NK-92 treated with Interleukin-12 subunit alpha and Interleukin-12 subunit beta, amount 100 ng/mL, for 24 hours (cell line): Measurements from ENCODE around the gene TOM1L1.

Experiments used
- DNase-seq: peaks from one replicate; lab custom pipeline; 2025; lab: John Stamatoyannopoulos, UW

TOM1L1 gene

DNA sequence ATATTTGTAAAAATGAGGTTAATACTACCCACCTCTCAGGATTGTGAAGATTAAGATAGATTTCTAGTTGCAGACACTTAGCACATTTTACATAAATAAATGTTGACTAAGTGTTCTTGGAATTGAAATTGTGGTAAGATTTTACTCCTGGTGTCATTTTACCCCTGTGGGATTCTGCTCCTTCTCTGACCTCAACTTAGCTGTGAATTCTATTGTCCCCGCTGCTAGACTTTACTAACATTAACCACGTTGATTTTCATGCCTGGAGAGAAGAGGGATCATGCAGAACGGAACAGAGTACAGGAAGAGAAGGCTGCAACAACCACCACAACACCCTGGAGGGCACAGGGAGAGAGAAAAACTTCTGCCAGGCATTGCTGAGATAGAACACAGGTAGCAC, 2.1 kb upstream of the TOM1L1 start:
- no peak for DNase-seq

DNA sequence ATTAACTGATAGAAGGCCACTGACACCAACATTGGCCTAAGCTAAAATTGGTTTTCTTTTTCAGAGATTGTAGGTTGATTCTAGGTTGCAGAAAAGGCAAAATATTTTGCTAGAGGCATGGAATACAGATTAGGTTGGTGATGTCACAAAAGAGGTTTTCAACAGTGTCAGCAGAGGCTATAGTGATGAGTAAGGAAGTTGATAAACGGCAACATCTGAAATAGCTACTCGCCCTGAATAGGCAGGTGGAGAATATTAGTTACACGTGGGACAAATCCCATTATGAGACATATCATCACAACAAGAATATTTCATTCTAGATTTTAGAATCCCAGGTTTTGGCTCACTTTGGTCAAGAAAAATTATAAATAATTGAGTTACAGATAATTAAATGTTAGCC, 1.5 kb upstream of the TOM1L1 start:
- no peak for DNase-seq

DNA sequence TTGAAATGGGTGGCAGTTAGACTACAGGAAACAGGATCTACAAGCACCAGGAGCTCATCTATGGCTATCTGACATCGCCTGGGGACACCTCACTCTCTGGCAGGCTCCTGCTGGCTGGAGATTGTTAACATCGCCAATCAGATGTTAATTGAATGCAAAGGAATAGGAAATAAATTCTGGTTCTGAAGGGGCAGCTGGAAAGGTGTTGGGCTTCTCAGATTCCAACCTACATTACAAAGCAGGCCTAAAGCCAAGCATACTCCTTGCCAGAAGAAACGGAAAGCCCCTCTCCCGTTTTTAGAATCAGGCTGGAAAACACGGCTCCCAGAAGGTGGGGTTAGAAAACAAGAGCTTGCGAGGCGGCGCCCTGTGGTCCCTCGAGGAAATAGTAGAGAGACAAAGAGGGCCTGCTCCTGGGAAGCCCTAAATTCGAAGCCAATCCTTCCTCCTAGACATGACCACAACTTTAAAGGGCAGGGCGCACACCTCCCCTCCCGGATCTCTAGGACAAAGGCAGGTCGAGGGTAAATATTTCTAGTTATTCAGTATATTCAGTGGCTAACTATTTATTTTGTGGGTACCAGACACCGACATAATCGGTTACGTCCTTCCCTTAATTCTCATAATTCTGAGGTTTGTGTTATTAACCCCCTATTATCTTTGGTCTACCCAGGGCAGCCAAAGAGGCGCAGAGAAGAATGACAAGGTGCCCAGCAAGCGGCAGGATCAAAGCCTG, 763 bp upstream of the TOM1L1 start:
- DNase-seq = no peak

DNA sequence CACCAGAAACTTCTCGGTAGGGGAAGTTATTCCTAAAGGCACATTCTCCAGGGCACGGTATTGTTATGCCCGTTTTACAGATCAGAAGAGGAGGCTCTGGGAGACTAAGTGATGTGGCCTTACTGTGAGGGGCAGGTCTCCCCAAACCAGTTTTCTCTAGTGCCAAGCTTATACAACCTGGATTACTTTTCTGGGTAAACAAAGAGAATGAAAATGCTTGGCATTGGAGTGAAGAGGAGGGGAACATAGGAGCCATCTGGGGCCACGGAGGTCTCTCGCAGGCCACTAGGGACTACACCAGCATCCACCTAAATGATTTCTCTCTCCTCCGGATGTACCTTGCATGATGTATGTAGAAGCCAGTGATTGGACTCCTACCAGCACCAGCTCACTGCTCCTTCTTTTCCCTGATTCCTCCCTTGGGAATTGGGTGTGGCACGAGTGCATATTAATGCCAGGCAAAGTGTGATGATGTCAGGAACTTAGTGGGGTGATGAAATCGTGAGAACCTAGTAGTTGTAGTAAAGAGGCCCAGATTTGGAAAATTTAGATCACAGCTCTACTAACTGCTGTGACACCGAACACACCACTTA, 674 bp downstream of the TOM1L1 start:
- DNase-seq = no peak

DNA sequence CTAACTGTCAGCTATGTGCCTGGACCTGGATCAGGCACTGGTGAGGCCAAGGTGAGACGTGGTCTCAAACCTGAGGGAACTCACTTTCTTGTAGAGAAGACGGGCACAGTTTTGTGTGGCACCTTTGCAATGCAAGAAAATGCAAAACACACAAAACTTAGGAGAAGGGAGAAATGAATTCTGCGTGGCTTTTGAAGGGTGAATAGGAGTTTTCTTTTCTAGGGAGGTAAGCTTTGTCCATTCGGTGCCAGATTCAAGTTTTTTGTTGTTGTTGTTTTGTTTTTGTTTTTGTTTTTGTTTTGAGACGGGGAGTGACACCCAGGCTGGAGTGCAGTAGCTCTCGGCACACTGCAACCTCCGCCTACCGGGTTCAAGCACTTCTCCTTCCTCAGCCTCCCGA, 1.4 kb downstream of the TOM1L1 start:
- DNase-seq = no peak

DNA sequence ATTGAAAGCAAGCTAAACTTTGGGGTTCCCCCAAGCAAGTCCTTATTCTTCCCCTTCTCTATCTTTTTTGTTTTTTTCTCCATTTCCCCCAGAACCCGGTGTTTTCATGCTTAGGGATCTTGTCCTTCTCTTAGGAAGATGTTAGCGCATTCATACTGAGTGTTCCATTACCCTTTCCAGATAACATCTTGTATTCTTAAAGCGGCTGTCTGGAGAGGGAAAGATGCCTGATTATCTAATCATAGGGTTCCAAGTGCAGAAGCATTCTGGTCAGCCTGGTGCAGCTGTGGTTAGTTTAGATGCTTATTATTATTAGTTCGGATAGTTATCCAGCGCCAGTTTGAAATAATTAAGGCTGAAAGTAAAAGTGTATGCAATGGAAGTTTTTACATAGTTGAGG, 2.0 kb downstream of the TOM1L1 start:
- no peak for DNase-seq

DNA sequence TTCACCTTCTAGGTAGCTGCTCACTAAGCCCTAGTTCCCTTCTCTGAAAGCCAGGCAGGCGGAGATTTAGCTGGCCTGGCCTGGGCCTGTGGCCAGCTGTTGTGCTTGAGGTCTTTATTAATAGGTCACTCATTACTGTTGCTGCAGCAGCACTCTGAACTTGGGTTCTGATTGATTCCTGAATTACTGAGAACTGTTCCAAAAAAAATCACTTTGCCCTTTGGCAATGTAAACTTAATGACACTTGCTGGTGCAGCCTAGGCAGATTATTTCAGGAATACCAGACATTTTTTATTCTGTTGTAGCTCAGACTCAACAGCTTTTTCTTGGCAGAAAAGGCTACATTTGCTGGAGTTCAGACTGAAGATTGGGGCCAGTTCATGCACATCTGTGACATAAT, 2.7 kb downstream of the TOM1L1 start:
- no peak for DNase-seq

DNA sequence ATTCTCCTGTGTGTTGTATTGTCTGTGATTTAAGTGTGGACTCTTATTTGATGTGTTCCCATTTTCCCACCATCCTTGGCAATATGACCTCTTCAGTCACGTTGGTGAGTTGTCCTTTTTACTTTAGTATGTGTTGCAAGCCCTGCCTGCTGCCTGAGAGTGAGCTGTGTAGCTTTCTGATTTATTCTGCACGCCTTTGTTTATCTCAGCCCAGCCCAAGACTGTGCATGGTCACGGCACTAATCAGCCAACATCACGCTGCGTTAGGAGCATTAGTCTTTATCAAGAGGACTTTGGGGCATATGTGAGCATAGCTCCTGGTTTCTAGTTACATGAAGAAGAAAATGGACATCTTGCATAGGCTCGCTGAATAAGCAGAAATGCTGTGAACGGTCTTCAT, 6.0 kb downstream of the TOM1L1 start:
- no peak for DNase-seq

DNA sequence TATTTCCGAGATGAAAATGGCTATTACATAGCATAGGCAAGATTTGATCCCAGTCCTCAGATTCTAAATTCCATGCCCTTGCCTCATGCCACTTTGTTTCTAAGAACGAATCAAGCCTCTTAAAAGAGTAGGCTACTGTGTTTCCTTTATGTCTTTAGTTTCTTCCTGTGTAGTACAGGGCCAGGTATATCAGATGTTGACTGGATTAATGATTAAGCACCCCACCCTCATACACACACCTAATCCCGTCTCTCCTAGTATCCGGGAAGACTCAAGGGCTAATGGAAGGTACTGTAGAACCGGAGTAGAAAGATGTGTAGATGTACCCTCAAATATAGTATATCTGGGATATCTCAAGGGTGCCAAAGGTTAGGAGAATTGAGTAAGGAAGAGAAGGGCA, 6.7 kb downstream of the TOM1L1 start:
- DNase-seq = no peak

DNA sequence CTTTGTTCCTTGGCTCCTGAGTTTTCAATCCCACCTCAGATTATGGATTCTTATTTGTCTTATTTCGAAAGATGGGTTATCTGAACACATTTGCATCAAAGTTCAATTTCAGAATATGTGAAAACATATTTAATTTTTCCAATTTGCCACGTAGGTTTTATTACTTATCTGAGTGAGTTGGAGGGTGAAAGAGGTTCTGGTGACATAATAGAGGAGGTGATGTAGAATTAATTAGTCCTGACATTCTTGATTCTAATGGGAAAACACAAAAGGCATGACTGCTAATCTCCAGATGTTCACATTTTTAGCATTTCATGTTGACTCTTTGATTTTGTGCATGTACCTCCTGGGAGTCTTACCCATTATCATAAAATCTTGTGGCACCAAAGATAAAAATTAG, 9.1 kb downstream of the TOM1L1 start:
- DNase-seq = no peak

DNA sequence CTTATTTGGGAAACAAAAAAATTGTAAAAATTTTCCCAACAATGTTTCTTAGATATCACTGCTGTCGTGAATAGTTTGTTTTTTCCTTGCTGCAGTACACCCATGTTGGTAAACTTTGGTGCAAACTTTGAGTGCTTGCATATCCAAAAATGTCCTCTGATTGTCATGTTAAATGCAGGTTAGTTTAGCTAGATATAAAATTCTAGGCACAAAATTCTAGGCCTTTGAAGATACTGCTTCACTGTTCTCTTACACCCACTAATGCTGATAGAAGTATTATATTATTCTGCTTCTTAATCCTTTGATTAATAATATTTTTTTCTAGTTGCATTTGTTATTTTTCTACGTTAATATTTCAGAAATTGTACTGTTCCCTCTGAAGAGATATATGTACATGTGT, 16.1 kb downstream of the TOM1L1 start:
- no peak for DNase-seq

DNA sequence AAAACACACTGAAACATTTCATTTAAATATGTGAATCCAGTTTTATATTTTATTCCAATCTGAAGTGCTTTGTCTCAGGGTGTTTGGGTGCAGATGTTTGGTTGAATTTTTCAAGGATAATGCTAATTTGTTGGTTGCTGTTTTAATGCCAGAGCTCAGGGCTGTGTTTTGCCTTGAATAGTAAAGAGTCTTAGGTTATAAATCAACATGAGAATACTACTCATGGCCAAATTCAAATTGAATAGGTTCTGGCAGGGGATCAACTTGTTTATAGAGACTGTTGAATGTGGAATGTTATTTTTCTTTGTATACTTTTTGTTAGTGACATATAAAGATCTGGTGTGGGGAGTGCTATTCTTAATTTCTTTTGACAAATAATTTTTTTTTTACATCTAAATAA, 18.8 kb downstream of the TOM1L1 start:
- no peak for DNase-seq

DNA sequence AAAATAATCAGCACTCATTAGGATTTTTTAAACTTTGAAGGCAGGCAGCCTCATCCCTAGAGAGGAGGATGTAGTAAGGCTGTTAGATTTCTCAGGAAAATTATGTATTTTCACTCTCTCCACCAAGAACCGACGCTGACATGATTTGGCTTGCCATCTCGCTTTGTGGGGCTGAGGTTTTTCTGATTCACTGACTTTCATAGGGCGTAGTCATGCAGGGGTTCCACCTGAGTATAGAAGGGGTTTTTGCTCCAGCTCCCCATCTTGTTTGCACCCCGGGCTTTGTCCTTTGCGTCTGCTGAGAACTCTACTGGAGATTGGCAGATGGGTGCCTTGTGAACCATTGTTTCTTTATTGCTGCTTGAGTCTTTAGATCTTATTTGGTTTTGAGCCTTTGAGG, 20.2 kb downstream of the TOM1L1 start:
- DNase-seq = no peak

DNA sequence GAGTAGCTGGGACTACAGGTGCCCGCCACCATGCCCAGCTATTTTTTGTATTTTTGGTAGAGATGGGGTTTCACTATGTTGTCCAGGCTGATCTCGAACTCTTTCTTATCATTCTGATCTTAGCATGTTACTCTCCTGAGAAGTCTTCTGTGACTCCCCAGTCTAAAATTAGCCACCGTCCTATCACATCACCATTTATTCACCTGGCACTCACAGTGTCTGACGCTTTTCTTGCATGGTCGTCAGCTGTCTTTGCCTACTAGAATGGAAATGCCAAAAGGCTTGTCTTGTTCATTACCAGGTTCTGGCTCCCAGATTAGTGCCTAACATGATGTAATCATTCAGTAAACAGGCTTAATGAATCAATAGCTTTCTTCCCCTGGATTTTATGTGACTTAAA, 23.8 kb downstream of the TOM1L1 start:
- DNase-seq = no peak

DNA sequence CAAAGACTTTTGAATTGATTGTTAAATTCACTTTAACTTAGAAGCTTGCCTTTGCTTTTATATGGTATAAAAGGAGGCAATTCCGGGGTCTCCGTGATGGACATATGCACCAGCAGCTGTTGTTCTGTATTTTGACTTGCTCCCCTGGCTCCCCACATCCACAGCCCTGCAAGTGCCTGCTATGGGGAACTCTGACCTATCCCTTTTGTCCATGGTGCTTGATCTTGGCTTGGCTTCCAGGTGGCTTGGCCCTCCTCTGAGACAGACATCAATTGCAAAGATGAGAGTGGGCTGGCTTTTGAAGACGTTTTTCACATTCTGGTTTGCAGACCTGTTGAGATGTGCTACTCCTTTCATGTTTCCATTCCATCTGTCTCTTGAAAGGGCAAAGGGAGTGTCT, 26.9 kb downstream of the TOM1L1 start:
- no peak for DNase-seq

DNA sequence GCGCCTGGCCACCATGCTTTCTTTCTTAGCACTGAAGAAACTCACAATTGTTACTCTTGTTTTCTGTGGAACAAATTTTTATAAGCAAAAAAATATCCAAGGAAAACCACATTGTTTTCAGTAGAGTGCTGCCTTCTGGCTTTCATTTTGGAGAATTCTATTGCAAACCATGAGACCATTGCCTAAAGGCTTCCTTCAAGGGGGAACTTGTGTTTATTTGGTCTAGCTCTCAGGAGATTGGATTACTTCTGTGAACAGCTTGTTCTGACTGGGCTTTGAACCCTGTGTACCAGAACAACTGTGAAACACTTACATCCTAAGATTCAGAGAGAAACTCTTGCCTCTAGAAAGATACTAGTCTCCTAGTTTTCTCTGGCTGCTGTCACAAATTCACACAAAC, 32.1 kb downstream of the TOM1L1 start:
- no peak for DNase-seq

DNA sequence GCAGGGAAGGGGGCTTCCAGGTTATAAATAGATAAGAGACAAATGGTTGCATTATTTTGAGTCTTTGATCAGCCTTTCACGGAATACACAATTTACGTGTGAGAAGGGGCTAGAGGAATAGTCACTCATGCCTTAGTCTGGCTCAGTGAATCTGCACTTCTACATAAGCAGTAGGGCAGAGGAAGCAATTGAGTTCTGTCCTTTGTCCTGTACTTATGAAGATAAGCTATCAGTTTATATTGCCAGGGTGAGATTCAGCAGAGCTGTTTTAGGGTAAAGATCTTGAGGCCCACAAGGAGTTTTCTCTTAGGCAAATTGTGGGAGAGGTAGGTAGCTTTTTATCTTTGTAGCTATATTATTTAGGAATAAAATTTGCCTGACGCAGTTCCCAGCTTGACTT, 33.3 kb downstream of the TOM1L1 start:
- no peak for DNase-seq

DNA sequence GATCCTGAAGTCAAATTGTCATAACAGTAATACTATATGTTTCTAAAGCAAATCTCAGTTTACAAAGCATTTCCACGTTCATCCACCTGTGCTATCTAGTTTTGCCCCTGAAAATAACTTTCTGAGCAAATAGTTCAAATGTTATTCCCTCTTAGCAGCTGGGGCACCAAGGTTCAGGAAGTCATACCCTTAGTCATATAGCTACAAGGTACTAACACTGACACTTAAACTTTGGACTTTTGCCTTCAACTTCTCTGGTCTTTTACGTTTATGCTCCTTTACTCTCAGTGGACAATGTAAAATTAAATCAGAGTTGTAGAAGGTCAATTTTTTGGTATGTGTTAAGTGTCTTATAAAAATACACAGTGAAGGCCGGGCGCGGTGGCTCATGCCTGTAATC, 34.8 kb downstream of the TOM1L1 start:
- DNase-seq = no peak

DNA sequence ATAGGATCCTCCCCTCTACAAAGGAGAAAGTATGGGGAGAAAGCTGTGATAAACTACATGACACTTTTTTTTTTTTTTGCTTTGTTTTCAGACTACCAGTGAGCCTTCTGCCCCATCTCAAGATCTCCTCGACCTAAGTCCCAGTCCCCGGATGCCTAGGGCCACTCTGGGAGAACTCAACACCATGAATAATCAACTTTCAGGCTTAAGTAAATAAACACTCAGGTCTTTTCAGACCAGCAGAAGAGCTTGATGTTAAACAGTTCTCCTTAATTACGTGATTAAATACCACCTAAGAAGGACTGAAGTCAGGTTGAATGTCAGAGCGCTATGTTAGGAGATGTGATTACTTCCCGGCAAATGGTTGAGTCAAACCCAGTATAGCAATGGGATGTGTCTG, 36.4 kb downstream of the TOM1L1 start:
- DNase-seq = no peak

DNA sequence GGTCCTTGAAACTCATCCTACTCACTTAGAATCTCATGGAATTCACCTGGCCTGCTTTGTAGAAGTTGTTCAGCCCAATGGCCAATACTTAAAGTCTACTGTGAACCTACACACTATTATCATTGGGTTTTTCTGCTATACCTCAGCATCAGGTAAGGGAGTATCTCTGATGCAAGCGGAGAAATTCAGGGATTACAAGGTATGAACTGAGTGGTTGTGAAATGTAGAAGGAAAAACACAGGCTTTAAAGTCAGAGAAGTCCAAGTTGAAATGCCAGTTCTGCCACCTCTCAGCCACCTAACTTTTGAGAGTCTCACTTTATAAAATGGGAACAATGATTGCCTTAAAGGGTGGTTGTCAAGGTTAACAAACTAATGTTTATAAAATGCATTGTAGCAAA, 36.8 kb downstream of the TOM1L1 start:
- no peak for DNase-seq

DNA sequence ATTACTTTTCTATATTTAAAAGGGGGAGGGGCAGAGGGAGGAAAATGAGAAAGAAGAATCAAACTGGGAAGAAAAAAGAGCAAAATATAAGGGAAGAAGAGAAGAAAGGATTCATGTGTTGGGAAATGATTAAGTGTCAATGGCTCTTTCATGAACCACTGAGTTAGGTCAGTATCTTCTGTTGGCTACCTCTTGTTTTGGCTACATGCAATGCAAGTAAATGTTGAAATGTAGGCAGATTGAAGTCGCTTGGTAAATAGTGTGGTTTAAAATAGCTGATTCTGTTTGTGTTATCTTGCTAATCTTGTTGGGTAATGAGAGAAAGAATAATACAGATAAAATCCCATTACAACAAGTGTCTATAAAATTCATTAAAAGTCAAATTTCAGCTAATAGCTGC, 40.6 kb downstream of the TOM1L1 start:
- DNase-seq = no peak

DNA sequence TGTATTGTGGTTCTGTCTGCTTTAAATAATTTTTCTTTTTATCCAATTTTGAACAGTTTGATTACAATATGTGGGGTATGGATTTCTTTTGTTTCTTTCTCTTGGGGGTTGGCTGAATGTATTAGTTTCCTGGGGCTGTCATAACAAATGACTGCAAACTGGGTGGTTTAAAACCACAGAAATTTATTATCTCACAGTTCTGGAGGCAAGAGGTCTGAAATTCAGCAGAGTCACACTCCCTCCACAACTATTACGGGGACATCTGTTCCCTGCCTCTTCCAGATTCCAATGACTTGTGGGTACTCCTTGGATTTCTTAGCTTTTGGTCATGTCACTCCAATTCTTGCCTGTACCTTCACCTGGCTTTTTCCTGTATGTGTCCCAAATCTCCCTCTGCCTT, 44.1 kb downstream of the TOM1L1 start:
- no peak for DNase-seq

DNA sequence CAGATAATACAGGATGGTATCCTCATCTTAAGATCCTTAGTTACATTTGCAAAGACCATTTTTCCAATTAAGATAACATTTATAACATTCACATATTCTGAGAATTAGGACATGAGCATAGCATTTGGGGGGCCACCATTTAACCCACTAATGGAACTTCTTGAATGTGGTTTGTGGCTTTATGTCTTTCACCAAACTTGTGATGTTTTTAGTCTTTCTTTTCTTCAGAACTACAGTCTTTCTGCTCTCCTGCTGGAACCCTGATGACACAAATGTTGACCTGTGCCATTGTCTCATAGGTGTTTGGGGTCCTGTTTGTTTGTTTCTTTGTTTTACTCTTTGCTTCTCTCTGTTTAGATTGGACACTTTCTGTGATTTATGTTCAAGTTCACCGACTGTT, 44.6 kb downstream of the TOM1L1 start:
- no peak for DNase-seq

DNA sequence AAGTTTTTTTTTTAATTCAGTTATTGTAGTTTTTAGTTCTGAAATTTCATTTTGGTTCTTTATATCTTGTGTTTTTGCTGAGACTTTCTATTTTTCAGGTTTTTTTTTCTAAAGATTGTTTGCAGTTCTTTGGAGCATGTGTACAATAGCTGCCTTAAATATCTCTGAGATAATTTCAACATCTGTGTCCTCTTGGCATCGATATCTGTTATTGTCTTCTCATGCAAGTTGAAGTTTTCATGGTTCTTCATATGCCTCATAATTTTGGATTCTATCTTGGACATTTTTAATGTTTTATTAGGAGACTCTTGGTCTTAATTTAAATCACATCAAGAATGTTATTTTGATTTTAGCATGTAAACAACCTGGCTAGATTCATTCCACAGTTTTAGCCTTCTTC, 45.0 kb downstream of the TOM1L1 start:
- DNase-seq = no peak
